Natural killer cell treated with Interleukin-12 subunit alpha and Interleukin-12 subunit beta and Interleukin-15 and Interleukin-18, amount 100 ng/mL, for 72 hours (primary cell): ENCODE results near the gene FAM163B. TPM values are rescaled to one million over a fixed set of nuclear protein-coding genes. Genes with fewer than 3 reads are reported as not detected.
"Not testable (repeated sequence)": the region's sequence is repeated elsewhere in the genome, so short reads cannot be mapped to it uniquely, and the experiment has no call there.

Source experiments
- ATAC-seq, 2 donors: fragments of 150-1000 bp; cut with Tn5 transposase in 1 of 2; sonication (Bioruptor Pico), chemical (Tn5 transposase) in 1 of 2; 2 replicates each; pipeline ENCODE4 v1.10.0; 2021
- DNase-seq: peaks from one replicate; pipeline ENCODE4 v3.0.0; 2022; ENCODE audit warnings: low spot score
- H3K27ac Mint-ChIP-seq, 2 donors: 1 replicate in 1 of 2; 2 replicates in 1 of 2; pipeline ENCODE4 v1.8.0; 2022; ENCODE audit warnings: mixed read lengths in 2 of 2, mild to moderate bottlenecking in 1 of 2, moderate library complexity in 1 of 2
- H3K27me3 Mint-ChIP-seq, 2 donors: 1 replicate in 1 of 2; 2 replicates in 1 of 2; pipeline ENCODE4 v1.8.0; 2022; ENCODE audit warnings: mixed read lengths in 2 of 2
- H3K36me3 Mint-ChIP-seq: one replicate; pipeline ENCODE4 v1.8.0; 2022; ENCODE audit warnings: mixed read lengths
- H3K4me1 Mint-ChIP-seq, 2 donors: 1 replicate in 1 of 2; 2 replicates in 1 of 2; pipeline ENCODE4 v1.8.0; 2022; ENCODE audit warnings: low read depth in 2 of 2, mixed read lengths in 2 of 2, mild to moderate bottlenecking in 1 of 2
- H3K4me3 Mint-ChIP-seq: one replicate; pipeline ENCODE4 v1.8.0; 2022; ENCODE audit warnings: mixed read lengths
- H3K9me3 Mint-ChIP-seq: 2 replicates; pipeline ENCODE4 v1.8.0; 2022; ENCODE audit warnings: mixed read lengths
- total RNA-seq, 2 donors: library from RNA; stranded (reverse); gene quantifications; one replicate each; pipeline ENCODE4 v1.2.3, GENCODE V29; 2022

The FAM163B gene
- total RNA-seq, 2 donors from 2014 or later, result not detected

DNA sequence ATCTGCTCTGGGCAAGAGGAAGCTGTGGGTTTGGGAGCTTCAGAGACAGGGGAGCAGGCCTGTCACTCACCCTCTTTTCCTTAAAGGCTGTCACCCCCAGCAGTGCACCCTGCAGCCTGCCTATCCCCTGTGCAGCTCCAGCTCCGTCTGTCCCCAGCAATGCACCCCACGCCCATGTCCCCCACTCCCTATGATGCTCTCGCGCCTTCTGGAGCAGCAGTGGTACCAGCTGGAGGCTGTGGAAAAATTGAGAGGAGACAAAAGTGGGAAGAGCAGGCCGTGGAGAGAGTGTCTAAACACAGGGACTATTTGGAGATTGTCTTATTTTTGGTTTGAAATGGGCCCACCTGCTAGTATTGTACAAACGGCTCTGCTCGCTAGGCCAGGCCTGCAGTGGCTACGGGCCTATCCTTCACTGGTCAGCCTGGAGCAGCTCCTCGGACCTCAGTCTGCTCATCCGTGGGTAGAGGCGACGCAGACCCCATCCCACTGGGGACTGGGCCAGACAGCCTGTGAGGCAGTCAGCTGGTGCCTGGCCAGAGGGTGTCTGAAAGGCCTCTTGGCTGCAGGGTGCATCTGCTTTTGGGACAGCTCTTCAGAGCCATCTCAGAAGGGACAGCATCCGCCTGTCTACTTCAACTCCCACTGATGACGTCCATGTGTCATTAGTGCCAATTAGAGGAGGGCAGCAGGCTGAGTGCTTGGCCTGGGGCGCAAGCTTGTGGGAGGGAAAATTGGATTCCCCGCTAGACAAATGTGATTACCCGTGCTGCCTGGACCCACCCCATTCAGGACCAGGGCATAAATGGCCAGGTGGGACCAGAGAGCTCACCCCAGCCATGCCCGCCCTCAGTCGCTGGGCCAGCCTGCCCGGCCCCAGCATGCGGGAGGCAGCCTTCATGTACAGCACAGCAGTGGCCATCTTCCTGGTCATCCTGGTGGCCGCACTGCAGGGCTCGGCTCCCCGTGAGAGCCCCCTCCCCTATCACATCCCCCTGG, 26.6 kb upstream of the FAM163B start, which contains the start of gene DBH:
TSS of gene DBH (plus strand) at position 831 of the 999 bp plus-strand sequence. CDS start at position 840, 9 bp downstream.
- no peak within 1 kb of the TSS for H3K4me3 Mint-ChIP-seq
- ATAC-seq (no peak), DNase-seq (no peak)
- peaks cover 0 to 4% of the 10 kb centered on the region in 2 donors for H3K4me1 Mint-ChIP-seq
- H3K27ac Mint-ChIP-seq, result no peak within 1 kb of the TSS
- H3K27me3 Mint-ChIP-seq, result no peaks in the 10 kb centered on the region
- H3K36me3 Mint-ChIP-seq, result no peaks in the 10 kb centered on the region
- H3K9me3 Mint-ChIP-seq, result no peaks in the 10 kb centered on the region

DNA sequence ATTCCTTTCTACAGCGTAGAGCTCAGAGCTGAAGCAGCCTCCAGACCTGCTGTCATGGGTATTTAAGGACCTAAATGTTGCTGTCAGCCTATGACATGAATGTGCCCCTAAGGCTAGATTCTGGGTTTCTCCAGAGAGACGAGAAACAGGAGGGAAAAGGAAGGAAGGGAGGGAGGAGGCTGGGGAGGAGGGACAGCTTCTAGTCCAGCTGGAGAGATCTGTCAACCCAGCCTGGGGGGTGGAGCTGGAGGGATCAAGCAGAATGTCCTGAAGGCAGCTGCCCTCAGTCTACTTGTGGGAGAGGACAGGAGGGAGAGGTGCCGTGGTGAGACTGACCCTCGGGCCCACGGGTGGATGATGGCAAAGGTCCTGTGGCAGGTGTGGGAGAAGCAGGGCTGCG, 25.9 kb upstream of the FAM163B start:
- Mint-ChIP-seq H3K27me3 (no peaks in the 10 kb centered on the region), H3K9me3 (no peaks in the 10 kb centered on the region), H3K4me1 (peaks cover 0 to 4% of the 10 kb centered on the region in 2 donors), H3K4me3 (no peak overlapping the region), H3K27ac (no peak overlapping the region), H3K36me3 (no peaks in the 10 kb centered on the region)
- no peak for ATAC-seq
- no peak for DNase-seq

DNA sequence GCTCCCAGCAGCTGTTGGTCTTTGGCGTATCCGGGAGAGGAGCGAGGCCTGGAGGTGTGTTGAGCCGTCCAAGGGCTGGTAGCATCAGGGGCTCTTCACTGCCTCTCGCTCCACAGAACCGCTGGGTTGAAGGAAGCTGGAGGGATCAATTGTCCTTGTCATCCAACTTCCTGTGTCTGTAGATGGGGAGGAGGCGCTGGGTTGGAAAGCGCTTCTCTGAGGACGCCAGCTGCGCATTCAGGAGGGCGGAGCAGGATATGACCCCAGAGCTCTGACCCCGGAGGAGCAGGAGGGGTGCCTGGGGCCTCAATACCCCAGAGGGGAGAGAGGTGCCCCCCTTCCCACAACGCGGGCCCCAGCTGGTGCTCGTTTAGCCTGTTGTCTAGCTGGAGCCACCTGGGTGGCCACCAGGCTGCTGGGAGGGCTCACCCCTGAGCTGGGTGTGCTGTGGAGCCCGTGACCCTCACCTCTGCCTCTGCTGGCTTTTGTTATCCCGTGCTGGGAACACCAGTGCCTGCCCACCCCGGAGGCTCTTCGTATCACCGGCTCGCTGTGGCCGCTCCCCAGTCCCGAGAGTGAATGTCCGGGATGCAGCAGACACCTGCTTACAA, 25.0 kb upstream of the FAM163B start:
- no peak for ATAC-seq
- Mint-ChIP-seq H3K27ac (no peak overlapping the region), H3K27me3 (no peaks in the 10 kb centered on the region)

DNA sequence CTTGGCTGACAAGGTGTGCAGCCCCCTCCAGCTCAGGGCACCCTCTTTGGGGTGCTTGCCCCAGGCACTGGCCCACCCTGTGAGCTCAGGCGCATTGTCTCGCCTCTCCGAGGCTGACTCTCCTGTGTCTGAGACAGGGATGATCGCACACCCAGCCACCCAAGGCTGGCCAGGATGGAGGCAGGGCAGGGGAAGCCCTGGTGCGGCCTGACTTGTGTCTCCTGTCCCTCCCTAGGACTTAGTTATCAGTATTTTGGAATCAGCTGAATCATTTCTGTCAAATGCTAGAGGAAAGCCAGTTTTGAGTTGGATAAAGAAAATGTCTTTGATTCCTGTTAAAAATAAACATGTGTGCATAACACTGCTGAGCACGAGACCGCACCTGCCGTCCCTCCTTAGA, 24.5 kb upstream of the FAM163B start:
- ATAC-seq (no peak), DNase-seq (no peak)
- Mint-ChIP-seq H3K4me1 (peaks cover 0 to 4% of the 10 kb centered on the region in 2 donors), H3K36me3 (no peaks in the 10 kb centered on the region), H3K27me3 (no peaks in the 10 kb centered on the region), H3K4me3 (no peak overlapping the region), H3K27ac (no peak overlapping the region), H3K9me3 (no peaks in the 10 kb centered on the region)

More for the DNA sequence above, 25.0 kb upstream of the FAM163B start:
- H3K4me3 Mint-ChIP-seq, result no peak overlapping the region
- no peak for DNase-seq
- H3K9me3 Mint-ChIP-seq, result no peaks in the 10 kb centered on the region
- peaks cover 0 to 4% of the 10 kb centered on the region in 2 donors for H3K4me1 Mint-ChIP-seq
- H3K36me3 Mint-ChIP-seq, result no peaks in the 10 kb centered on the region

DNA sequence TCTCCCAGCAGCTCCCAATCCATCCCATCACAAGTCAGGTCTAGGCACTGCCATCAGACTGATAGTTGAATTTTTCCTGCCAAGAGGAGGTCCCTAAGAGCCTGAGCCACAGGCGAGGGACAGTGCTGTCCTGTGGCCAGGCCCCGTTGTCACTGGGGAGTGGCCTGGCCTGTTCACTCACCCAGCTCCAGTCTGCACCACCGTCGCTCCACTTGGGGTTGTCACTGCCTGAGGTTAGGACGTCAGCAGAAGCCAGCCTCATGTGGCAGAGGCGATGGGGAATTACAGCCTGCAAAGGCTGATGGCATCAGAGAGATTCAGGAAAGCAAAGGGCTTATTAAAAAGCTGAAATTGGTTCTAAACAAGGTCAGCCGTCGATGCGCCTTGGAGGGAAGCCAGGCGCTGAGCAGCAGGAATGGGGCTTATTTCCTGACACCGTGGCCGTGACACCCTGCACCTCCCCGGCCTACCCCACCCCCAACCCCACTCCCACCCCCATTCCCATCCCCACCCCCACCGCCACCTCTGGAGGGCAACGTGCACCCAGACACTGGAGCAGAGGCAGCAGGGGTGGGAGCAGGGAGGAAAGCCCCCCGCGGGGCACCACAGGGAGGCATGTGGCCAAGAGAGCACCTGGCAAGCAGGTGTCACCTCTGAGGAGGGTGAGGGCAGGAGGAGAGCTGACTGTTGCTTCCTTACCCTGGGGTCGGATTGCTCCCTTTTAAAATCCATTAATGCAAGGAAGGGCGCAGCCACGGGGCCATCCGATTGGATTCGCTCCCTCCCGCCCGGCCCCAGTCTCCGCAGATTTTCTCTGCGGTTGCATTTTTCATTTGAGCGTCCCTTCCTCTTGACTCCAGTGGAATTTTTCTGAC, 23.9 kb upstream of the FAM163B start:
- no peaks in the 10 kb centered on the region for H3K36me3 Mint-ChIP-seq
- H3K4me1 Mint-ChIP-seq, result peaks cover 0 to 4% of the 10 kb centered on the region in 2 donors
- H3K27me3 Mint-ChIP-seq, result peaks cover 0 to 4% of the 10 kb centered on the region in 2 donors
- H3K4me3 Mint-ChIP-seq, result no peak overlapping the region
- no peak for DNase-seq
- ATAC-seq, result peak in 1 of 2 donors; percentile 37
- H3K9me3 Mint-ChIP-seq, result no peaks in the 10 kb centered on the region
- H3K27ac Mint-ChIP-seq, result no peak overlapping the region

DNA sequence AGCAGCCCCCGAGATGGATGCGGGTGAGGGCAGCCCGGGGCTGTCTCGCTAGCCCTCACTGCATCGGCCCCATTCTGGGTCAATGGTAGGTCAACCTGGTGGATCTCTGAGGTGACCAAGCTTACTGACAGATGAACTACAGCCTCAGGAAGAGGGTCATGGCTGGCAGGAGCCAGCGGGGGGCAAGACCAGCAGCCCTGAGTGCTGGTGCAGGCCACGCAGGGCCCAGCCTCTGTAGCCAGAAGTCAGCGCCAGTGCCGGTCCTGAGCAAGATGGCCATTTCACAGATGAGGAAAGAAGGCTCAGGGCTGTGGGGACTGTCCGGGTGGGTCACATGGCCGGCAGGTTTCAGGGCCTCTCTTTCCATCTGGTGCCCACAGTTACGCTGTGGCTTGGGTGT, 21.9 kb upstream of the FAM163B start:
- Mint-ChIP-seq H3K27me3 (peaks cover 0 to 12% of the 10 kb centered on the region in 2 donors), H3K4me1 (peaks cover 0 to 4% of the 10 kb centered on the region in 2 donors), H3K27ac (peak overlapping the region in 1 of 2 donors; percentile 76), H3K9me3 (peaks cover 7% of the 10 kb centered on the region), H3K36me3 (peaks cover 6% of the 10 kb centered on the region), H3K4me3 (no peak overlapping the region)
- DNase-seq (no peak), ATAC-seq (no peak)

DNA sequence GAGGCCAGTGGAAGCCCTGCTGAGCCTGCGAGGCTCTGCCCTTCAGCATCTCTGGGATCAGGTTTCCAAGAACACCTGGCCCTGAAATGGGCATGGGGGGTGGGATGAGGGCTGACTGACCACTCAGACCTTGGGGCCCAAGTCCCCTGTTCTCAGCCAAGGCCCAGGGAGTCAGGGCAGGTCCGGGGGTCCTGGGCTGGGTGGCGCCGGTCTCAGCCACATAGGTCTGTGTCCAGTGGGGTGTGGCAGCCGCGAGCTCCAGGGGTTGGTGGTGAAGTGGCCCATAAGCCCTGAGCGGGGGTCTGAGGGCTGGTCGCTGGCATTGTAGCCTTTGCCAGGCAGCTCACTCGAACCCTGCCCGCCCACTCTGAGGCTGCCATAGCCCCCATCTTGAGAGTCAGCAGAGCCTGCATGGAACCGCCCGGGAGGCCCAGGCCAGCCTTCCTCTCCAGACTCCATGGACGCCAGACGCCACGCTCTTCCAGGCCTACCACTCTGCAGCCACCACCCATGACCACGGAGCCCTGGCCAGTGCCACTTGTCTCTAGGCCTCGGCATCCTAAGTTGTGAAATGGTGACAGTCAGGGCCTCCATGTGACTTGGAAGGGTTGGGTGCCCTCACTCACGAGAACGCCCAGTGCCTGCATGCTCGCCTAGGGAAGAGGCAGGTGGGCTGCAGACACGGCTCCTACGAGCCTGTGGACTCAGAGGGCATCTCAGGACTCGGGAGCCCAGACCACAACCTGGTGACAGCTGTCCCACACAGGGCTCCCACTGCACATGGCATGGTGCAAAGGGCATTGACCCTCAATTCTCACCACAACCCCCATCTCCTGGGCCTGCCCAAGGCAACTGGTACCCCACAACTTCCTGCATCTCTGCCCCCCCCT, 20.3 kb upstream of the FAM163B start:
- Mint-ChIP-seq H3K9me3 (peaks cover 9% of the 10 kb centered on the region), H3K27ac (no peak overlapping the region), H3K4me1 (peaks cover 0 to 4% of the 10 kb centered on the region in 2 donors), H3K4me3 (no peak overlapping the region), H3K36me3 (peaks cover 9% of the 10 kb centered on the region), H3K27me3 (peaks cover 7 to 14% of the 10 kb centered on the region in 2 donors)
- ATAC-seq, result peak in 1 of 2 donors; percentile 10
- no peak for DNase-seq

DNA sequence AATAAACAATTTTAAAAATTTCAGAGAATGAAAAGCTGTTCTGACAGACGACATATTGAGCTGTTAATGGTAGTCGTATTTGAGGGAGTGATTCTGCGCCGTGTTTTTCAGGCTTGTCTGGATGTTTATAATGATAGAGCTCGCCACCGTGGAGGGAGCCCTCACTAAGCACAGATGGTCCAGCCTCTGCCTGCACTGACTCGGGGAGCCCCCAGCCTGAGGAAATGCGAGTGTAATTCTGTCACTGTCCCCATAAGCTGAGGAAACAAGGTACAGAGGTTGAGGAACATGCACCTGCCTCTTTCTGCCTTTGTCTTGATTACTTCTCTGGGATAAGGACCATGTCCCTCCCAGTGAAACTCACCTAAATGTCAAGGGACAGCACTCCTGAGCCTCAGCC, 19.6 kb upstream of the FAM163B start:
- DNase-seq (no peak), ATAC-seq (no peak)
- no peak overlapping the region for H3K27ac Mint-ChIP-seq
- H3K27me3 Mint-ChIP-seq, result peaks cover 8 to 14% of the 10 kb centered on the region in 2 donors
- peaks cover 9% of the 10 kb centered on the region for H3K36me3 Mint-ChIP-seq
- H3K4me3 Mint-ChIP-seq, result no peak overlapping the region
- H3K9me3 Mint-ChIP-seq, result peaks cover 9% of the 10 kb centered on the region
- H3K4me1 Mint-ChIP-seq, result peaks cover 0 to 4% of the 10 kb centered on the region in 2 donors

DNA sequence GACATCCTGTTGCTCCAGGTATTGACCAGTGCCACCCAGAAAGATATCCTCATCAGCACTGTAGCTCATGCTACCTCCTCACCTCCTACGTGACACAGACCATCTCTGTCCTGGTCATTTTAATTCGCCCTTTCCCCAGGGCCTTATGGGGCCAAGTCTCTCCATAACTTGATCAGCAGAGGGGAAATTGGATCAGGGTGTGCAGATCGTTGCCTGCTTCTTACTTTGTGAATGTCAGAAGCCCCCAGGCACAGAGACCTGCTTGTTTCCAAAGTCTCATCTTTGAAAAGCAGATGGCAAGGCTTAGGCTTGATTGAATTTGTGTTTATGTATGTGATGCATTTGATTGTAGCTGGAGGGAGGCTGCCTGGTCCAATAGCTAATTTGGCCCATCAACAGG, 18.2 kb upstream of the FAM163B start:
- no peak for DNase-seq
- Mint-ChIP-seq H3K27ac (no peak overlapping the region), H3K27me3 (peaks cover 8 to 14% of the 10 kb centered on the region in 2 donors), H3K4me3 (no peak overlapping the region), H3K9me3 (peaks cover 9% of the 10 kb centered on the region), H3K4me1 (peaks cover 1 to 3% of the 10 kb centered on the region in 2 donors), H3K36me3 (peaks cover 9% of the 10 kb centered on the region)
- ATAC-seq, result no peak

DNA sequence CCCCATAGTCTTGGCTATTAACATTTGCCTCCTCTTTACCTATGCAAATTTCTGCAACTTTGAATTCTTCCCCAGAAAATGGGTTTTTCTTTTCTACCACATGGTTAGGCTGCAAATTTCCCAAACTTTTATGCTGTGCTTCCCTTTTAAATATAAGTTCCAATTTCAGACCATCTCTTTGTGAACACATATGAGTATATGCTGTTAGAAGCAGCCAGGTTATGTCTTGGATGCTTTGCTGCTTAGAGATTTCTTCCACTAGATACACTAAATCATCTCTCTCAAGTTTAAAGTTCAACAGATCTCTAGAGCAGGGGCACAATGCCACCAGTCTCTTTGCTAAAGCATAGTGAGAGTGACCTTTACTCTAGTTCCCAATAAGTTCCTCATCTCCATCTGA, 16.8 kb upstream of the FAM163B start:
- not testable (repeated sequence) for H3K27ac Mint-ChIP-seq, H3K4me3 Mint-ChIP-seq, H3K36me3 Mint-ChIP-seq, ATAC-seq, H3K9me3 Mint-ChIP-seq, DNase-seq
- Mint-ChIP-seq H3K4me1 (peaks cover 10 to 11% of the 10 kb centered on the region in 2 donors), H3K27me3 (peaks cover 8 to 19% of the 10 kb centered on the region in 2 donors)

DNA sequence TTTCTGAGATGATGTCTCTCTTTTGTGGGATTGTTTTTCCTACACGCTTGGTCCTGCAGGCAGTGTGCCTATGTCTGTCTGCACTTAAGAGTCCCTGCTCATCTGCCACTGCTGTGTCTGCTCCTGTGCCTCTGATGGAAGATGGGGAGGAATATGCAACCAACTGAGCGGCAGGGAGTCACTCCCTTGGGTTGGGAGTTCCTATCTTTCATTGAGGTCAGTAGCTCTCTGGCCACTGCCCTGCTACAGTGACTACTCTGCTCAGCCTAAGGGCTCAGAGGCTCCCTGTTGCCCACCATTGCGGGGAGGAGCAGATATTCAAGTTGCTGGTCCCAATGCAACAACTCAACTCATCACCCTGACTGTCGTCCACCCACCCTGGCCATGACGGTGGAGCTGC, 13.4 kb upstream of the FAM163B start:
- Mint-ChIP-seq H3K27ac (peak overlapping the region in 1 of 2 donors; percentile 90), H3K9me3 (peaks cover 9% of the 10 kb centered on the region), H3K4me1 (peaks cover 25 to 31% of the 10 kb centered on the region in 2 donors), H3K4me3 (no peak overlapping the region), H3K36me3 (peaks cover 9% of the 10 kb centered on the region), H3K27me3 (peaks cover 16 to 17% of the 10 kb centered on the region in 2 donors)
- no peak for DNase-seq
- ATAC-seq, result no peak

DNA sequence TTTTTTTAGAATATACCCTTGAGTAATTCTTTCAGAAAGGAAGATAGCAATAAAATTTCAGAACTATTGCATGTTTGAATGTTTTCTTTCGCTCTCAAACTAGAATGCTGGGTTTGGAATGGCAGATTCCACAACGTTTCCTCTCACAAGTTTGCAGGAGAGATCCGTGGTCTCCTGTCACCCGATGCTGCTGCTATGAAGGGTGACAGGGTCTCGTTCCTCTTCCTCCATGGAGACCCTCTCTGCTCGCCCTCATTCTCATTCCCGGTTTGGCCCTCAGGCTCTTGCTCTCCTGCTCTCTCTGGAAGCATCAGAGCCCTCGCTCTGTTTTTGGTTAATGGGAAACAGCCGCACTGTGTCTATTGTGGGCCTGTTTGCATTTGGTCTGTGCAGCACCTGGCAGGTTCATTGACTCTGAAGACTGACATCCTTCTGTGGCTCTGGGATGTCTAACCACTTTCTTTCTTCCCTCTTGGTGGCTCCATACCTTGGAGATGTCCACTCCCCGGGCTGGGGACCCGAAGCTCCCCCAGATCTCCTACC, 12.6 kb upstream of the FAM163B start:
- ATAC-seq, result no peak
- no peak for DNase-seq
- H3K27me3 Mint-ChIP-seq, result peaks cover 16 to 17% of the 10 kb centered on the region in 2 donors
- H3K27ac Mint-ChIP-seq, result peak overlapping the region in 1 of 2 donors; percentile 90
- H3K4me1 Mint-ChIP-seq, result peaks cover 25 to 31% of the 10 kb centered on the region in 2 donors
- no peak overlapping the region for H3K4me3 Mint-ChIP-seq
- H3K36me3 Mint-ChIP-seq, result peaks cover 9% of the 10 kb centered on the region
- peaks cover 9% of the 10 kb centered on the region for H3K9me3 Mint-ChIP-seq
